ENCODE results near the gene NRG3.

- TF ChIP-seq, protein P1, sequence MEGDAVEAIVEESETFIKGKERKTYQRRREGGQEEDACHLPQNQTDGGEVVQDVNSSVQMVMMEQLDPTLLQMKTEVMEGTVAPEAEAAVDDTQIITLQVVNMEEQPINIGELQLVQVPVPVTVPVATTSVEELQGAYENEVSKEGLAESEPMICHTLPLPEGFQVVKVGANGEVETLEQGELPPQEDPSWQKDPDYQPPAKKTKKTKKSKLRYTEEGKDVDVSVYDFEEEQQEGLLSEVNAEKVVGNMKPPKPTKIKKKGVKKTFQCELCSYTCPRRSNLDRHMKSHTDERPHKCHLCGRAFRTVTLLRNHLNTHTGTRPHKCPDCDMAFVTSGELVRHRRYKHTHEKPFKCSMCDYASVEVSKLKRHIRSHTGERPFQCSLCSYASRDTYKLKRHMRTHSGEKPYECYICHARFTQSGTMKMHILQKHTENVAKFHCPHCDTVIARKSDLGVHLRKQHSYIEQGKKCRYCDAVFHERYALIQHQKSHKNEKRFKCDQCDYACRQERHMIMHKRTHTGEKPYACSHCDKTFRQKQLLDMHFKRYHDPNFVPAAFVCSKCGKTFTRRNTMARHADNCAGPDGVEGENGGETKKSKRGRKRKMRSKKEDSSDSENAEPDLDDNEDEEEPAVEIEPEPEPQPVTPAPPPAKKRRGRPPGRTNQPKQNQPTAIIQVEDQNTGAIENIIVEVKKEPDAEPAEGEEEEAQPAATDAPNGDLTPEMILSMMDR (IDR thresholded peaks at IDR 0.05), result no peak
- TF ChIP-seq POLR2A (IDR thresholded peaks at IDR 0.05), result no peak
- TF ChIP-seq EP300 (IDR thresholded peaks at IDR 0.05), result no peak
Measured at GRCh38 chr10:81871558-81871957, 3.4 kb upstream of the NRG3 start.

Data from tibial nerve (tissue), 4 donors.